ENCODE measurements around the gene MAGEA11.
"Not testable (repeated sequence)": the region's sequence is repeated elsewhere in the genome, so short reads cannot be mapped to it uniquely, and the experiment has no call there.

The MAGEA11 gene, protein sequence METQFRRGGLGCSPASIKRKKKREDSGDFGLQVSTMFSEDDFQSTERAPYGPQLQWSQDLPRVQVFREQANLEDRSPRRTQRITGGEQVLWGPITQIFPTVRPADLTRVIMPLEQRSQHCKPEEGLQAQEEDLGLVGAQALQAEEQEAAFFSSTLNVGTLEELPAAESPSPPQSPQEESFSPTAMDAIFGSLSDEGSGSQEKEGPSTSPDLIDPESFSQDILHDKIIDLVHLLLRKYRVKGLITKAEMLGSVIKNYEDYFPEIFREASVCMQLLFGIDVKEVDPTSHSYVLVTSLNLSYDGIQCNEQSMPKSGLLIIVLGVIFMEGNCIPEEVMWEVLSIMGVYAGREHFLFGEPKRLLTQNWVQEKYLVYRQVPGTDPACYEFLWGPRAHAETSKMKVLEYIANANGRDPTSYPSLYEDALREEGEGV

DNA sequence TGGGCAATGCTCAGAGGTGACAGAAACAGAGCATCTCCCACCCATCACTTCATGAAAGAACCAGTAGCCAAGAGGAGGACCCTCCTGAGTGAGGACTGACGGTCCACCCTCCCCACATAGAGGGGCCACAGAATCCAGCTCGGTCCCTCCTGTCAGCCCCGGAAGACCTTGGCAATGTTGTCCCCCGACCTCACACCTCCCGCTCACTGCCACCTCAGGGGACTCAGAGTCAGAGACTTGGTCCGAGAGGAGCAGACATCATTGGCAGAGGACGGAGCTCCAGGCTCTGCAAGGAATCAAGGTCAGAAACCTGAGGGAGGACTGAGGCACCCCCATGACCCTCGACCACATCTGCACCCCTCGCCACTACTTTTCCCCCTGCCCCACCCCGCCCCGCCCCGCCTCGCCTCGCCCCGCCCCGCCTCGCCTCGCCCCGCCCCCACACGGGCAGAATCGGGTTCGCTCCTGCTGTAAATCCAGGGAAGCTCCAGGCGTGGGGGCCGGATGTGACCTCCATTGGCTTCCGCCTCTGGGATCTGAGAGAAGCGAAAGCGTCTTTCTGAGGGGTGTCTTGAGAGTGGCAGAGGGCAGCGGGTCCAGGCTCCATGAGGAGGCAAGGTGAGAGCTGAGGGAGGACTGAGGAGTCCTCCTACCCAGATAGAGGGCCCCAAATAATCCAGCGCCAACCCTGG, at the start of gene MAGEA11:
Gene MAGEA11, plus strand, starts transcription at position 516 of the 692 bp plus-strand sequence. CDS start 1,100 bp downstream, outside the sequence.
- DNase-seq (ENCODE audit: low read depth): no peak

DNA sequence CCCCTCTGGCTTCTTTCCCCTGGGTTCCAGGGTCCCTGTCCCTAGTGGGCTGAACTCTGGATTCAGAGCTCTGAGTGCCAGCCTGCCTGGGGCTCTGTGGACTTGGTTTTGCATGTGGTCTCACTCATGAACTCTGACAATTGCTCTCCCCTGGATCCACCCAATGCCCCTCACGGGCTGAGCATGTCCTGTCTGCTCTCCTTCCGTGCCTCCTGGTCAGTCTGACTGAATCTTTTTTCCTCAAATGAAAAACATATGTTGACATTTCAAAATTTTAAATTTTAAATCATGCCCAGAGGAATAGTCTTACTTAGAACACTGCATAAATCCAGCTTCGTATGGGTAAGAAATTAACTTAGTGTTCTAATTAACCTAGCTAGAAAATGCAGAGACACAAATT, 36.8 kb upstream of the MAGEA11 start:
- DNase-seq (ENCODE audit: low read depth): not testable (repeated sequence)

DNA sequence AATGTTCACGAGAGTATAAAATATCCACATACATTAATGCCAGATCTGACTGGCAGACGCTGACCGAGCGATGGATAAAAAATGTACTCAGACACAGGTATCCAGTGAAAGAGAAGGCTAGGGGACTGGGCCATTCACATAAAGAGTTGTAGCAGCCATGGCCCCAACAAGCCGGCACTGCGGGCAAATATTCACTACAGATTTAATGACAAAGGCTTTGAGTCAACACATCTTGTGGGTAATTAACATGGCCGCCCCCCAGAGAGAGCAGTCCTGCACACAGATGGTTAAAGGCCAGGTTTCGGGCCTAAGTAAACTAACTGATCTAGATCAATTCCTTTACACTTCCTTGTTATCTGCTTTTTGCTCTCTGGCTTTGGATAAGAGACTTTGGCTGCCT, 36.3 kb upstream of the MAGEA11 start:
- DNase-seq (ENCODE audit: low read depth): not testable (repeated sequence)

DNA sequence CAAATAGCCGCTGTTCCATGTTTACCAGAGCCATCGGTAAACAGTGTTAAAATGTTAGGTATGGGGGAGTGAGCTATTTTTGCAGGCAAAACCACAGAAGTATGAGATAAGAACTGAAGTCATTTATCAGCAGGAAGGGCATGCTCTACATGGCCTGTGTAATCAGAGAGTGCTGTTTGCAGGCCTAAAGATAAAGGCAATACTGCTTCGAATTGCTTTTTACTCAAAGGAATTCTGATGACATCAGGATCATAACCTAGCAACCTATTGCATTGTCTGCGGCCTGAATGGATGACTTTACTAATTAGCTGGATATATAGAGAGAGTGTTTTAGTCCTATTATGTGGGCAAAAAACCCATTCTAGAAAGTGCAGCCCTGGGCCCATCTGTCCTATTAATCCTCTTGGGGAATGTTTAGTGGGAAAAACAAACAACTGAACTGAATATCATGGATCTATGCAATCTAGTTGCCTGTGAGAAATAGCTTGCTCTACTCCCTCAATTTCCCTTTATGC, 32.6 kb upstream of the MAGEA11 start:
- not testable (repeated sequence) for DNase-seq (ENCODE audit: low read depth)

GRCh38 chrX:149681182-149681581, 30.7 kb upstream of the MAGEA11 start:
- no peak for DNase-seq (ENCODE audit: low read depth)

GRCh38 chrX:149682031-149682430, 29.8 kb upstream of the MAGEA11 start:
- no peak for DNase-seq (ENCODE audit: low read depth)

- no peak for DNase-seq (ENCODE audit: low read depth)
Measured at GRCh38 chrX:149682956-149683947, 28.6 kb upstream of the MAGEA11 start.

GRCh38 chrX:149683966-149684730, 27.7 kb upstream of the MAGEA11 start:
- no peak for DNase-seq (ENCODE audit: low read depth)

- DNase-seq (ENCODE audit: low read depth): no peak
Measured at GRCh38 chrX:149687991-149688390, 23.9 kb upstream of the MAGEA11 start.

DNA sequence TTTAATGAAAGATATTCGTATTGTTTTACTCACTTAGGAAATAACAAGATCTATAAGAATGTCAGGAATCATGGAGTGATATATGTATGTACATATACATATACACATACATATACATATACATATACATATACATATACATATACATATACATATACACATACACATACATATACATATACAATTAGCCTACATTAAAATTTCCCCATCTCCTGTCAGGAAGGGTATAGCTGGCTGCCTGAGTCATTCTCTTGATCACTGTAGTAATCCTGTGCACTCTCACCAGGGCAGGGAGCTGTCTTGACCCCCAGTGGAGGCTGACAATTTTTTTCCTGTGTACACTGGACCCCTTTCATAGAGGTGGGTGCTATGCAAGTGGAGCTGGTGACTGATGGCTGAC, 23.3 kb upstream of the MAGEA11 start:
- no peak for DNase-seq (ENCODE audit: low read depth)

DNA sequence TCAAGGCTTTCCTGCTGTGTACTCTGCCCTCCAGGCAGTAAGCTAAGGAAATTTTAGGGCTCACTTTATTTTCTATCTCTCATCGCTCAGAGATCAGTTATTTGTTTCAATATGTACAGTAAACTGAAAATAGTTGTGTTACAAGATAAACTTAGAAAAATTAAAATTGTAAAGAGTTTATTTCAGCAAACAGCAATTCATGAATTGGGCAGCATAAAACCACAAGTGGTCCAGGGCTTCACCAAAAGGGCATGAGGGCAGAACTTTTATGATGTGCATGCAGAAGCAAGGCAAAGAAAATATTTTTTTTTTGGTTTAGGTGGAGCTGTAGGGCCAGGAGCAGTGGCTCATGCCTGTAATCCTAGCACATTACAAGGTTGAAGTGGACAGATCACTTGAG, 20.1 kb upstream of the MAGEA11 start:
- no peak for DNase-seq (ENCODE audit: low read depth)

DNA sequence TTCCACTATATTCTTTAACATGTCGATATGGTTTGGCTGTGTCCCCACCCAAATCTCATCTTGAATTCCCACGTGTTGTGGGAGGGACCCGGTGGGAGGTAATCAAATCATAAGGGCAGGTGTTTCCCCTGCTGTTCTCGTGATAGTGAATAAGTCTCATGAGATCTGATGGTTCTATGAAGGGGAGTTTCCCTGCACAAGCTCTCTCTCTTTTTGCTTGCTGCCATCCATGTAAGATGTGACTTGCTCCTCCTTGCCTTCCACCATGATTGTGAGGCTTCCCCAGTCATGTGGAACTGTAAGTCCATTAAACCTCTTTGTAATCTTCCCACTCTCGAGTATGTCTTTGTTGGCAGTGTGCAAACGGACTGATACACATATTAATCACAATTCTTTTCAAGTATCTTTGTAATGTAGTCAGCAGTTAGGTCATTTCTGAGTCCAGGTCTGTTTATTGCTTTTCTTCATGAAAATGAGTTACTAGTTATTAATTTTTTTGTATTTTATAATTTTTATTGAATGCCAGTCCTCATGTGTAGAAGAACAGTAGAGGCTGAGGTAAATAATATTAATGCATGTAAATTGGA, 19.1 kb upstream of the MAGEA11 start:
- DNase-seq (ENCODE audit: low read depth): not testable (repeated sequence)

GRCh38 chrX:149699761-149700160, 12.1 kb upstream of the MAGEA11 start:
- DNase-seq (ENCODE audit: low read depth): no peak

DNA sequence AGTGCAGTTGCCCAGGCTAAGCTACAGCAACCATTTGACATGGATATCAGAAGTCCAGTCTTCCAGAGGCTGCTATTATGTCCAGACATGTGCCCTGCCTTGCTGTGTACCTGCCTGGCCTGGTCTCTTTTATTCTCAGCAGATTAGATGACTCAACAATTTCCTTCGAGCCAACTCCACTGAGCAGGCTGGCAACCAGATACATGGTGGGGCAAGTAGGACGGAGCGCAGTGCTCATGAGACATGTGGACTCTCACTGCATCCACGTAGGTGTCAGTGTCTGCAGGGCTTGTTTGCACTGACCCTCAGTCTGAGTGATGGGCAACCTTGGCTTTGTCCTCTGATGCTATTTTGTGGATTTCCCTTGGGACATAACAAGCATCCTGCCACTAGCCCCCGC, 7.2 kb upstream of the MAGEA11 start:
- no peak for DNase-seq (ENCODE audit: low read depth)

DNA sequence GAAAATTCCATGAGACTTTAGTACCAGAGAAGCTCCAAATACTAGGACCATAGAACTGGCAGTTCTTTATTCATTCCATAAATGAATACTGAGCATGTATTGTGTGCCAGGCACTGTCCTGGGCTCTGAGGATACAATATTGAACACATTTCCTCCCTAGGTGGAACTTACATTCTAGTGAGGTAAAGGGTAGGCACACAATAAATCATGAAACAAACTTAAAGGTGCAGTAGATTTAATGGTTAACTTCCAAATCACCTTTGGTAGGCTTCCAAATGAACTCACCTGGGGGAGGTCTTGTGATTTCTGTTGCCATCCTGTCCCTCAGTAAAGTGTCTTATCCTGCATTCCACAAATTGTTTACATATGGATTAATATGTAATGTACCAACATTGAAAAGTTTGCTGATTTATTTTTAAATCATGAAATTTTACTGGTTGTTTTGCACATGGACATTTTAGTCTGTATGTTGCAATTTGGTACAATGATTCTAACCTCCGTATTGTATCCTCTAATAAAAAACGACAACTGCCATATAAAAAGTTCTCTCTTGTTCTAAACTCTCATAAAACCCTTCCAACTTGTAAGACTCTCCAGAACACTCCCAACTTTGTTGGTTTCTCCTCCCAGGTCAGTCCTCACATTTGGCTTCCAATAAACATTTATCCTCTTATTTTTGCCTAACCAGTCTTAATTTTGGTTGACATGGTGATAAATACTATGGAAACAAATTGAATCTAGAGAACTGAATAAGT, 4.5 kb upstream of the MAGEA11 start:
- no peak for DNase-seq (ENCODE audit: low read depth)

- DNase-seq (ENCODE audit: low read depth): no peak
Measured at GRCh38 chrX:149712831-149713230, 971 bp downstream of the MAGEA11 start.

- no peak for DNase-seq (ENCODE audit: low read depth)
Measured at GRCh38 chrX:149713279-149714050, 1.6 kb downstream of the MAGEA11 start.

DNA sequence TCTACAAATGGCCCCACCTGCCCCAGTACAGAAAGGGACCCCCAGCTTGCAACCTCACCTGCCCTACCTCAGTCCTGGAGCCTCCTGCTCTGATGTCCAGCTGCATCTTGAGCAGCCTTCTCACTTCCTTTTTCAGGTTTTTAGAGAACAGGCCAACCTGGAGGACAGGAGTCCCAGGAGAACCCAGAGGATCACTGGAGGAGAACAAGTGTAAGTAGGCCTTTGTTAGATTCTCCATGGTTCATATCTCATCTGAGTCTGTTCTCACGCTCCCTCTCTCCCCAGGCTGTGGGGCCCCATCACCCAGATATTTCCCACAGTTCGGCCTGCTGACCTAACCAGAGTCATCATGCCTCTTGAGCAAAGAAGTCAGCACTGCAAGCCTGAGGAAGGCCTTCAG, 3.6 kb downstream of the MAGEA11 start:
- DNase-seq (ENCODE audit: low read depth): no peak

DNA sequence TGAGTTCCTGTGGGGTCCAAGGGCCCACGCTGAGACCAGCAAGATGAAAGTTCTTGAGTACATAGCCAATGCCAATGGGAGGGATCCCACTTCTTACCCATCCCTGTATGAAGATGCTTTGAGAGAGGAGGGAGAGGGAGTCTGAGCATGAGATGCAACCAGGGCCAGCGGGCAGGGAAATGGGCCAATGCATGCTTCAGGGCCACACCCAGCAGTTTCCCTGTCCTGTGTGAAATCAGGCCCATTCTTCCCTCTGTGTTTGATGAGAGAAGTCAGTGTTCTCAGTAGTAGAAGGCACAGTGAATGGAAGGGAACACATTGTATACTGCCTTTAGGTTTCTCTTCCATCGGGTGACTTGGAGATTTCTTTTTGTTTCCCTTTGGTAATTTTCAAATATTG, 4.8 kb downstream of the MAGEA11 start:
- DNase-seq (ENCODE audit: low read depth): no peak

Measured in ELR (cell line).